GM15510 (cell line): ENCODE data around the gene ATP9A.

Source experiments
- POLR2A ChIP-seq: IDR thresholded peaks from 3 replicates; pipeline ENCODE4 v1.6.1; 2011; ENCODE audit warnings: borderline replicate concordance; ENCODE audit not compliant: insufficient read length; ENCODE audit errors: extremely low read depth

ATP9A gene

DNA sequence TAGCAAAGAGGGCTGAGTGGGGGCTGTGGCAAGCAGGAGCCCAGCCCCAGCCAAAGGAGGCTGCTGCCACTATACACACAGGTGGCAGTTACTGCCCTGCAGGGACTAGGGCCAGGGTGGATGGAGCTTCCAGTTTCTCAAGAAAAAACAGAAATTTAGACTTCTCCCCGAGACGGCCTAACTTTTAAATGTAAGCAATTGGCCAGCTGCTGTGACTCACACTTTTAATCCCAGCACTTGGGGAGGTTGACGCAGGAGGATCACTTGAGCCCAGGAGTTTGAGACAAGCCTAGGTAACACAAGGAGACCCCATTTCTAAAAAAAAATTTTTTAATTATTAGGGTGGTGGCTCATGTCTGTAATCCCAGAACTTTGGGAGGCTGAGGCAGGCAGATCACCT lies 127.4 kb downstream of the ATP9A start:
- TF ChIP-seq POLR2A: no peak

DNA sequence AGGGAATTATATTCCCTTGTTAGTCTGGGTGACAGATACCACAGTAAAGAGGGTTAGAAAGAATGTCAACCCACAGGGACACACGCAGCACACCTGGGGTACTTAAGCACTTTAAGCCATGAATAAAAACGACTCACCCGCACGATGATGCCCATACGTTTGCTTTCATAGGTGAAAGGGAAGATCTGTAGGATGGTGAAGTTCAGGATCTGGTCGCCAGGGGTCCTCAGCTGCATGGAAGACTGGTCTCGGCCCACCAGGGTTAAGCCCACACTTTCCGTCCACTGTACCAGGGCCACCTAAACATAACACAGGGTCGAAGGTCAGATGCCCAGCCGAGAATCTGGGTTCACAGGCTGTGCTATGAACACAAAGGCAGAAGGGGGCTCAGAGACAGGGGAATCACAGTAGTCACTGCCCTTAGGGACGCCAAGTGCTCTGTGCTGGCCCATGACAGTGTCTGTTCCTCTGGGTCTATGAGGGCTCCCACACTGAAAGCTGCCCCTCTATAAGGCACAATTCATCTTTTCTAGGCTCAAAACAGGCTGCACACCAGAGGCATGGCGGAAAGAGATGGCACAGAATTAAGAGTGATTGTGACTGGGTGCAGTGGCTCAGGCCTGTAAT lies 128.9 kb downstream of the ATP9A start:
- no peak for TF ChIP-seq POLR2A

DNA sequence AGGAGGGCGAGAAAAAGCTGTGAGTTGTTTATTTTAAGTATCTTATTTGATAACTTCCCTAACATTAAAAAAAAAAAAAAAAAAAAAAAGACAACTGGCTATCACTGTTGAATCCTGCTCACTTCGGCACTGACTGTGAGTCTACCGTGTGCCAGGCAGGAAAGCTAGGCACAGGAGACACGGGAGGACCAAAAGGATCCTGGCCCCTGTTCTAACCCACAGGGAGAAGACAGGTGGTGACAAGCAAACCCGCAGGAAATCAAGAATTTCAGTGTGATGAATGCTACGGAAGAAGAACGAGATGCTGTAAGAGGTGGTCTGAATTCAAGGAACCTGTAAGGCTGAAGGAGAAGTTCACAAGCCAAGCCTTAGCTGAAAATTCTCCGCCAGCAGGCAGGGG lies 130.9 kb downstream of the ATP9A start:
- TF ChIP-seq POLR2A: no peak

DNA sequence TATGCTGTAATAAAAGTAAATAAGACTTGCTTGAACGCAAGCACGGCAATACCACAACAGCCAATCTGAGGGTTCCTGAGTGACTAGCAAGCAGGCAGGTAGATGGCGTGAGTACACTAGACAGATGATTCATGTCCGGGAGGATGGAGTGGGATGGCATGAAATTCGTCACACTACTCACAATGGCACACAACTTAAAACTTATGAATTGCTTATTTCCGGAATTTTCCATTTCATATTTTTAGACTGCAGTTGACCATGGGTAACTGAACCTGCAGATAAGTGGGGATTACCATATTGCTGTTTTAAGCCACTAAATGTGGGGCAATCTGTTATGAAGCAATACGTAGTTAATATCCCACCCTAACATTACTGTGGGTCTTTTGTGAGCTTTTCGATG lies 132.1 kb downstream of the ATP9A start:
- no peak for TF ChIP-seq POLR2A

DNA sequence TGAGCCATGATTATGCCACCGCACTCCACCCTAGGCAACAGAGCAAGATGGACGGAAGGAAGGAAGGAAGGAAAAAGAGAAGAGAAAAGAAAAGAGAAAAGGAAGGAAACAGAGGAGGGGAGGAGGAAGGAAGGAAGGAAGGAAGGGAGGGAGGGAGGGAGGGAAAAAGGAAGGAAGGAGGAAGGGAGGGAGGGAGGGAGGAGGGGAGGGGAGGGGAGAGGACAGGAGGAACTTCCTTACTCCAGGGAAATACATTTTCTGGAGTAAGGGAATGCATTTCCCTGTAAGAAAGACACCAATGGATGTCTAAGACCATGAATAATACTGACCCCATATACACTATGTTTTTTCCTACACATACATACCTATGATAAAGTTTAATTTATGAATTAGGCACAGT lies 132.5 kb downstream of the ATP9A start:
- TF ChIP-seq POLR2A: no peak

DNA sequence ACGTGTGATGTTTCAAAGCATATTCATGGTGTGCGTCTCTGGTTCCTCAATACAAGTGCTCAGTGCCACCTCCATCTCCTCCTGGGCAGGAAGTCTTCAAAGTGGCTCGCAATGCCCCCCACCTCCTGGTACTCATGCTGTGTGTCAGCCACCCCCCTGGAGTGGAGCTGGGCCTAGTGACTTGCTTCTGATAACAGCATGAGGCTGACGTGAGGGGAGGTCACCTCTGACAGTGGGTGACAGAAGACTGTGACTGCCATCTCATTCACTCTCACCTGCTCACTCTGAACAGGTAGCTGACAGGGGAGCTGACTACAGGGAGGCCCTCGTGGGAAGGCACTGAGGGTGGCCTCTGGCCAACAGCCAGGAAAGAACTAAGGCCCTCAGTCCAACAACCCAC lies 133.3 kb downstream of the ATP9A start:
- no peak for TF ChIP-seq POLR2A

DNA sequence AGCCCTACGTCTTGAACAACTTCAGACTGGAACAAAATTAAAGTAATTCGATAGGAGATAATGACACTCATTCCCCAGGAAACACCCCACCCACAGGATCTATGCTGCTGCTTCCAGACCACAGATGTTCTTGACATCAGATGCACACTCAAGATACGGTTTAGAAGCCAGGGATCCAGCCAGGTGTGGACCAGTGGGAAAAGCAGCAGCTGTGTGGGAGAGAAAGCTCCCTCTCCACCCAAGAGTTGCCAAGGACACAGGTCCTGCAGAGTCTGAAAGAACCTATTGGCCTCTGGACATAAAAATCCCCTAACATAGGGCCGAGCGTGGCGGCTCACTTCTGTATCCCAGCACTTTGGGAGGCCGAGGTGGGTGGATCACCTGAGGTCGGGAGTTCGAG lies 133.9 kb downstream of the ATP9A start:
- TF ChIP-seq POLR2A: no peak

DNA sequence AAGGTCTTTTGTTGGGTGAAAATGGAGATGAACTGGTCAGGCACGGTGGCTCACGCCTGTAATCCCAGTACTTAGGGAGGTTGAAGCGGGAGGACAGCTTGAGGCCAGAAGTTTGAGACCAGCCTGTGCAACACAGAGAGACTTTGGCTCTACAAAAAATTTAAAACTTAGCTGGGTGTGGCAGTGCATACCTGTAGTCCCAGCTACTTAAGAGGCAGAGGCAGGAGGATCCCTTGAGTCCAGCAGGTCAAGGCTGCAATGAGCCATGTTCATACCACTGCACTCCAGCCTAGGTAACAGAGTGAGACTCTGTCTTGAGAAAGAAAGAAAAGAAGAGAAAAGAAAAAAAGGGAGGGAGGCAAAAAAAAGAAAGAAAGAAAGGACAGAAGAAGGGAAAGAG lies 134.8 kb downstream of the ATP9A start:
- TF ChIP-seq POLR2A: no peak

DNA sequence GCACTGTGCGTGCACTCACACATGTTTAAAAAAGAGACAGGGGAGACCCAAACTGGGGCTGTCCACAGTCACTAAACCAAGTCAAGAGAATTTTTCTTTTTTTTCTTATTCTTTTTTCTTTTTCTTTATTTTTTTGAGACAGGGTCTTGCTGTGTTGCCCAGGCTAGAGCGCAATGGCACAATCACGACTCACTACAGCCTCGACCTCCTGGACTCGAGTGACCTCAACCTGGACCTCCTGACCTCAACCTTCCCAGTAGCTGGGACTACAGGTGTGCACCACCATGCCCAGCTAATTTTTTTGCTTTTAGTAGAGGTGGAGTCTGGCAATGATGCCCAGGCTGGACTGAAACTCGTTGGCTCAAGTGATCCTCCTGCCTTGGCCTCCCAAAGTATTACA lies 136.2 kb downstream of the ATP9A start:
- TF ChIP-seq POLR2A: no peak

DNA sequence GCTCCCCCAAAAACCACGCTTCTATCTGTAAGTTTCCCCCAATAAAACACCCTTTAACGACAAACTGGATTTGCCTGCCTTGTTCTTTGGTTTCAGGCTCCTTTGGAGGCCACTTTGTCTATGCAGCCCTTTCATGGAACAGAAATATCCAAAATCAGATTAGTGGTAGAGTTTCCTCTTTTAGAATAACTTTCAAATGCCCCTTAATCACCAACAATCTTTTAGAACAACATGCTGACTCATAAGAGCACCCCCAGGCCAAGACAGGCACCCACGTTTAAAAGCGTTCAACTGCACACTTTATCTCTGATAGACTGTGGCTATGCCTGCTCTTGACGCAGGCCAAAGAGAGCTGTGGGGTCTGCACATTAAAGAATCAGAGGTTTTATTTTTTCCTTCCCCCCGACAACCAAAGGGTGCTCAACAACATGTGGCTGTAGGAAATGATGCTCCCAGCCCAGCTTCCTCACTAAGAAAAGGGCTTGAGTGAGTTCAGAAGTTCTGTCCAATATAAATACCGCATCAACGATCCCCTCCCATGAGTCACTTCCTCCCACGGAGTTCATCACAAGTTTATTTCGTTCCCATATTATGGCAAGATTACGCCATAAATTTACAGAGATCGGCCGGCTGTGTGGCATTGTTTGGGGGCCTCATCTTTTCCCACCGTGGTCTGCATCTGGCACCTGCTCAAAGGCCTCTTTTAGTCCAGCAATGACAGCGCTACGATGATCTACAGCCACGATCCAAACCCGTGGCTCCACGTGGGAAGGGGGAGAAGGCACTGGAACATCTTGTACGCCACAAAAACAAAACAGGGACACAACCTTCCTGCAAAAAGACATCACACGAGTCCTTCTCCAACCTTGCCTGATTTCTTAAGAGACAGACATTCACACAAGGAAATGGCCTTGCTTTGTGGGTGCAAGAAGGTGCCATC lies 136.9 kb downstream of the ATP9A start:
- no peak for TF ChIP-seq POLR2A

DNA sequence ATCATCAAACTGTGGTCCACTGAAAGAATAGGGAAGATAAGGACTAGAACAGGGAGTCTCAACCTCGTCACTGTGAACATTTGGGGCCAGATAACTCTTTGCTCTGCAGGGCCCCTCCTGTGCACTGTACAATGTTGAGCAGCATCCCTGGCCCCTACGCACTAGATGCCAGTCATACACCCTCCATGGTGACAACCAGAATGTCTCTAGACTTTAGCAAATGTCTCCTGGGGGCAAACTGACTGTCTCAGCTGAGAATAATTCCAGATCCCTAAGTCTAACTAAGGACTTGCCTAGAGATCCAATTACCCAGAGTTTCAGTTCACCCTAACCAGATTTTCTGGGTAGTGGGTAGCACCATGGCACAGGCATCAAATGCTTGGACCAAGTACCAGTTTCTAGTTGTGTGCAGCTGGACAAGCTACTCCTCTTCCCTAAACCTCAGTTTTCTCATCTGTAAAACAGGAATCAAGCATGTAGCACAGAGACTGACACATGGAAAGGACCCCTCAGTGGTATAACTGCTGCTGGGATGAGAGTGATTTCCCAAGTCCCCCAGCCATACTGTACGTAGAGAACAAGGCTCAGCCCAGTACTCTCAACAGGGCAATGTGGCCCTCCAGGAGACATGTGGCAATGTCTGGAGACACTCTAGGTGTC lies 138.7 kb downstream of the ATP9A start:
- TF ChIP-seq POLR2A: no peak

DNA sequence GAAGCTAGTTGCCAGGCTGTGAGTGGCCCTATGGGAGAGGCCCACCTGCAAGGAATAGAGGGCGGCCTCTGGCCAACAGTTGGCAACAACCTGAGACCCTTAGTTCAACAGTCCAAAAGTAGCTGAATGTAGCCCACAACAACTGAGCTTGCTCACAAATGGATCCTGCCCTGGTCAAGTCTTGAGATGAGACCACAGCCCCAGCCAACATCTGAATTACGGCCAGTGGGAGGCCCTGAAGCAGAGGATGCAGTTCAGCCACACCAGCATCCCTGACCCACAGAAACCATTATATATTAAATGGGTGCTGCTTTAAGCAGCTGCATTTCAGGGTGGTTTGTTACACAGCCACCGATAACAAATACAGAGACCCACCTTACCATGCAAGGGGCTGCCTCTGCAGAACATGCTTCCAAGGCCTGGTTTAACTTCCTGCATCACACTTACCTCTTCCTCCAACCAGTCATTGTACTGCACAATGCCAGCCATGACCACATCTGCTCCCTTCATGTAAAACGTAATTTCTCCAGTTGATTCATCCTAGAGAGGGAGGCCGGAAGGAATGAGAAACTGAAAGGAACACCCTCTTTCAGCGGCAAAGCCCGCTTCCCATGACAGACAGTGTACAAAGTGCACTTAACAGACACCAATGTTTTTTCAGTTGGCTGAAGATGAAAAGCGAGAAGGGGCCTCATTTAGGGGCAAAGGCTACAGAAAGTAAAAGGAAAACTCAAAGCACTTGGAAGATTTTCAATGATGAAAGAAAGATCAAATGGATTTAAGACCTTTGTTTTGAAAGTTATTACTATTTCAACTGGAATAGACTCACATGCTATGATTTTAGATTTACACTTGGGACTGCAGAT lies 139.4 kb downstream of the ATP9A start:
- TF ChIP-seq POLR2A: no peak

DNA sequence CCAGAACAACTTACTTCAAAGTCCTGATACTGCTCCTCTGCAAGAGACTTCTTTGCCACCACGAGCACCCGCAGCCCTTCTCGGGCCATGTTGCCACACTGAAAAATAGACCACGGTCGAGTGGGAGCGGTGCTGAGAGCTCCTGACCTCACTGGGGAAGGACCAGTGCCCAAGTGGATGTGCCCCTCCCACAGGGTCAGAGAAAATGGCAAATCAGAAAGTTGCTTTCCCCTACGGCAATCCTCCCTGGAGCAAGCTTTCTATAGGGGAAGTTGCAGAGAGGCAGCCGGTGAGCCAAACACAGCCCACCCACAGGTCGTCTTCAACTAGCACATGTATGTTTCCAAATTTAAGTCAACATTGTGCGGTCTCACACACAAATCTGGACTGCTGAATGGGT lies 140.6 kb downstream of the ATP9A start:
- TF ChIP-seq POLR2A: no peak

DNA sequence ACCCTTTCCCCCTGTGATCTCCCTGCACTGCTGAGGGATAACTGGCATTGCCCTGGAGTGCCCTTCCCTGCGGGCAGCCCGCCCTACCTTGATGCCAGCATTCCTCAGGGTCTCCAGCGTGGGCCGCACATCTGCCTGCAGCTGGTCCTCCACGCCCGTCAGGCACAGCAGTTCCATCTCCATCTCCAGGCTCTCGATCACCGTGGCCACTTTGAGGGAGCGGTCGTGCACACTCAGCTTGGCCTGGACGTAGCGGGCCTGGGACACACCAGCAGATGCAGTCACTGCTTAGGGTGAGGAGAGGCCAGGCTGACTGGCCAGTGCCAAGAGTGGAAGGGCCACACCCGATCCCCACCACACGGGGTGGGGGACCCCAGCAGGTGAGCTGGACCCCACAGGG lies 143.1 kb downstream of the ATP9A start:
- no peak for TF ChIP-seq POLR2A
